GM18870 (cell line): Measurements from ENCODE around the gene AOPEP.

ENCODE experiments used
- ATAC-seq: cut with Tn5 transposase; IDR thresholded peaks from one replicate; pipeline ENCODE4 v1.9.1; 2021; ENCODE audit warnings: moderate library complexity; ENCODE audit not compliant: unreplicated experiment

The AOPEP gene

DNA sequence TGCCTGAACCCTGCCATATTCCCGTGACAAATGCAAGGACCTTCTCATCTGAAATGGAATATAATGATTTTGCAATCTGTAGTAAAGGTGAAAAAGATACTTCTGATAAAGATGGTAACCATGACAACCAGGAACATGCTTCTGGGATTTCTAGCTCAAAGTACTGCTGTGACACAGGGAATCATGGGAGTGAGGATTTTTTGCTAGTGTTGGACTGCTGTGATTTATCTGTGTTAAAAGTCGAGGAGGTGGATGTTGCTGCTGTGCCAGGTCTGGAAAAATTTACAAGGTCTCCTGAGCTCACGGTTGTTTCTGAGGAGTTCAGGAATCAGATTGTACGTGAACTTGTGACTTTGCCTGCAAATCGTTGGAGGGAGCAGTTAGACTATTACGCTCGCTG lies 33.5 kb downstream of the AOPEP start:
- ATAC-seq, result no peak

- no peak for ATAC-seq
Measured at GRCh38 chr9:94760660-94761059, 34.2 kb downstream of the AOPEP start.

DNA sequence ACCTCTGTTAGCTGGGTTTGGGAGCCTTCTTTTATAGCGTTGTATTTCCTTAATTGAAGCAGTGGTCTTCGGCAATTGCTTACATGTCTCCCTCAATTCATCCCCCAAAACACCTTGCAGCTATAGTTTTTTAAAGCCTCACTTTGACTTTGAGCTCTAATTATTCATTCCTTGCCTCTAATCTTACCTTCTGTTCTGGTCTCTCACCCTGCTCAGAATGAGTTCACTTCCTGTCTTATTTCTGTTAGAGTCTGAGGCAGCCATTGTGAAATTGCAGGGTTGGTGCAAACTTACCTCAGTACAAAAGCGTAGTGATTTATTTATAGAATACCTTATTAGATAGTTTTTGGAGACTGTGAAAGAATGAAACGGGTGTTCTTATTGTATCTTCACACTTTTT lies 35.0 kb downstream of the AOPEP start:
- no peak for ATAC-seq

DNA sequence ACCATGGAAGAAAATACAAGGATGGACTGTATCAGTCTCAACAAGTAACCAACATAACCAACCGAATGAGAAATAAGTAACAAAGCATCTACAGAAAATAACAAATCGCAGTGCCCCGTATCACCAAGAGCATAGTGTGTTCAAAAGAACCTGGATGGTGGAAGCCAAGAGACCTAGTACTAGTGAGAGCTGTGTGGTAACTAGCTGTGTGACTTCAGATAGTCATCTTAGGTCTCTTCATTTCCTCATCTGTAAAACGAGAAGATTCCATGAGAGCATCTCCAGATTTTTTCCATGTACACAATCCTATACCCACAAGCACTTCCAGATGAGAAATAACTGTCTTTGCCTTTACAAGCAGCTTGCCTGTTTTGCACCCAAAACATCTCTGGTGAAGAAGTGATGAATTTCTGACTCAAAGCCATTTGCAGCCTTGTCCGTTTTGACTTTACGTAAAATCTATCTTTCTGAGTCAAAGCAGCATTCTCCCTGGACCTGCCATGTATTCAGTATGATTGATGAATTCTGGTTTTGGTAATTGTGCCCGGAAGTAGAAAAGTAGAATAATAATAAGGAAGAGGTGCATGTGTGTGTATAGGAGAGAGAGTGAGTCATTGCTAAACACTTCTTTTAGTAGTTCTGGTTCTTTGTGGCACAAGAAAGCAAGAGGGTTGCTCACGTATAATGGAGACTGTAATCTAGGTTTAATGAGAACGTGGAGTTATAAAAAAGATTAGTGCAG lies 41.0 kb downstream of the AOPEP start:
- no peak for ATAC-seq

- ATAC-seq, result no peak
Measured at GRCh38 chr9:94768766-94769165, 42.3 kb downstream of the AOPEP start.

GRCh38 chr9:94770334-94770733 lies 43.8 kb downstream of the AOPEP start:
- no peak for ATAC-seq

DNA sequence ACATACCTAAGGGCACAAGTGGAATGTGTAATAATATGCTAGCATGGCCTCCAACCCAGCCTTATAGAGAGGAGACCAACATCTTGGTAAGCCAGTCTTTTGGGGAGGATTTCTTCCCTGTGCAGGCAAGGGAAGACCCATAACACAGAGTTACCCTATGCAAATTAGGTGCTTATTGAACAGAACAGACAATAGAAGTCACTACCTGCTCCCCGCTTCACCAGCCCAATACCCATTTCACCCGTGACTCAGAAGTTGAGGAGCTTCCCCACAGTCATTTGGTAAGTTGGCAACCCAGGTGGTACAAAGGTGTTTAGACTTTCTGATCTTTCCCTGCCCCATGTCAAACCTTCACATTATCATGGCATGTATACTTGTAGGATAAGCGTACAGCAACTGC lies 44.6 kb downstream of the AOPEP start:
- no peak for ATAC-seq

DNA sequence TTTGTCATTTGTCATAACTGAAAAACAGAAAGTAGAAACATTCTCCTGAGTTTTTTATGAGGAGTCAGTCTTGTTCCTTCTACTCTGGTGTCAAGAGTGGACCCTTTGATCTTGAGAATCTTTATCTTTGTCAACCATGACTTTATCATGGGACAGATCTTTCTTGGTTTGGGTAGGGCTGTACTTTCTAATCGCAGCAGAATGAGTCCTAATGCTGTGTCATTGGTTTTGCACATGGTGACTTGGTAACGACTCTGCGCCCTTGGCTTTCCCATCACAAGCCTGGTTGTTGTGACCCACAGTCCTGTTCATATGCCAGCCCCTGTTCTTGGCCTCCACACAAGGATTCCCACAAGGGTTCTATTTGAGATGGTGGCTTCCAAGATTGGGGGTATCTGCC lies 45.6 kb downstream of the AOPEP start:
- ATAC-seq, result no peak

- ATAC-seq, result no peak
Measured at GRCh38 chr9:94772639-94773303, 46.3 kb downstream of the AOPEP start.

DNA sequence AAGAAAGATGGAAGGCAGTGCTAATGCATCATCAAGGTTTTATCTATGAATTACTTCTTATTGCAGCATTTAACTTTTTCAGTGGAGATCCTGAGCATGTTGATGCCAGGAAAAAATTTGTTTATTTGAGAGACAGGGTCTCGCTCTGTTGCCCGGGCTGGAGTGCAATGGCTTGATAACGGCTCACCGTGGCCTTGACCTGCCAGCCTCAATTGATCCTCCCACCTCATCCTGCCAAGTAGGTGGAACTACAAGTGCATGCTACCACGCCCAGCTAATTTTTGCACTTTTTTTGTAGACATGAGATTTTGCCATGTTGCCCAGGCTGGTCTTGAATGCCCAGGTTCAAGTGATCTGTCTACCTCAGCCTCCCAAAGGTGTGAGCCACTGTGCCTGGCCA lies 47.2 kb downstream of the AOPEP start:
- no peak for ATAC-seq

DNA sequence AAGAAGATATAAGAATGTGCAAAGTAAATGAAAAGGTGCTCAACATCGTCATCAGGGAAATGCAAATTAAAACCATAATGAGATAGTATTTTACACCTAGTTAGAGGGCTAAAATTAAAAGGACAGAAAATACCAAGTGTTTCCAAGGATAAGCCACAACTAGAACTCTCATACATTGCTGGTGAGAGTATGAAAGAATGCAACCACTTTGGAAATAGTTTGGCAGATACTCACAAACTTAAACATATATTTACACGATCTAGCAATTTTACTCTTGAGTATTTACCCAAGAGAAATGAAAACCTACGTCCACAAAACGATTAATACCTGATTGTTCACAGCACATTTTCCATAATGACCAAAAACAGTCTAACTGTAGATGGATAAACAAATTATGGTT lies 51.5 kb downstream of the AOPEP start:
- no peak for ATAC-seq

DNA sequence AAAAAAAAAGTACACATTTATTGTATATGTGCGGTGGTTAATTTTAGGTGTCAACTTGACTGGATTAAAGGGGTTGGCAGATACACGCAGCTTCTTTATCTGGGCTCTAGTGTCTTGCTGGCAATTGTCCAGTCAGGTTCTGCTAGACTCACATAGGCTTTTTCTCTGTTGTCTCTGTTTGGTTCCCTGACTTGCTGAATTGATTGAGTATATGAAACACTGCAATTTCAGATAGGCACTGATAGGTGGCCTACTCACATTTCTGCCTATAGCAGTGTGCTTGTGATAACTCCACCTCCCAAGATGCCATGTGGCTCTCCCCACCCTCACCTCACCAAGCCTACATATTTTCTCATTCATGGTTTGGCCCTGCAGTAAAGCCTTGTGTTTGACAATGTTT lies 52.5 kb downstream of the AOPEP start:
- no peak for ATAC-seq

DNA sequence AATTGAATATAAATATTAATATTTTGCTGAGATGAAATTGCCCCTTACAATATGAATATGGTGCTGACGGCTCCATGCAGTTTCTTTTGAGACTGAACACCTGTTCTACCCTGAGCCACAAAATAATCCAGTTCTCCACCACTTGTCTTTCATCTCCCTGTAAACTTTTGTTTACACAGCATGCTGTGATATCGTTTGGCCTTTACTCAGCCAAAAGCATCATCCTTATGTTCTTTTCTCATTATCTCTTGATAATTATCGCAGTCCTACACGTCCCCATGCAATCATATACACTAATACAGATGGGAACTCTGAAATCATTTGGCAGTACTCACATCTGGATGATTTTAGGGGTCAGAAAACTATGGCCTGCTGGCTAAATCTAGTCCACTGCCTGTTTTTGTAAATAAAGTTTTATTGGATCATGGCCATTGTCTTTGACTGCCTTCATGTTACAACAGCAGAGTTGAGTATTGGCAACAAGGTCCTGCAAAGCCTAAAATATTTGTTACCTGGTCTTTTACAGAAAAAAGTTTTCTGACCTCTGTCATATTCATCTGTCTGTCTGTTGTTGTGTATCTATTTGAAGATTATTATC lies 53.3 kb downstream of the AOPEP start:
- ATAC-seq, result no peak

DNA sequence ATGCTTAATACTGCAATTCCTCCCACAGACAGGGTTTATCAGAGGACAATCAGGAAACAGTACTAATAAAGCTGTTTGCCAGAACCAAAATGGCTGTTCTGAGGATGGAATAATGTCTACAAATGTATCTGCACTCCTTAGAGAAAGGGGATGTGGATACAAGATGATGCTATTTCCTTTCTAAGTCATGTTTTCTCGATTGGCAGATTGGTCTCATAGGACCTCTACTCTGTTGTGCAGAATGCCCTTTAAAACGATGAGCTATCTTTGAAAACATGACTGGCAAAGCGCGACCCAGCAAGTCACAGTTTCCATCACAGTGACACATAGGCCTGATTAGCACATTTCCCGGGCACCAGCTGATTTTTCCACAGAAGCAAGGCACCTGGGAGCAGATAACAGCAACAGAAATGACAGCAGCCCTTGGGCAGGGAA lies 54.0 kb downstream of the AOPEP start:
- no peak for ATAC-seq

- no peak for ATAC-seq
Measured at GRCh38 chr9:94782355-94783101, 56.0 kb downstream of the AOPEP start.

DNA sequence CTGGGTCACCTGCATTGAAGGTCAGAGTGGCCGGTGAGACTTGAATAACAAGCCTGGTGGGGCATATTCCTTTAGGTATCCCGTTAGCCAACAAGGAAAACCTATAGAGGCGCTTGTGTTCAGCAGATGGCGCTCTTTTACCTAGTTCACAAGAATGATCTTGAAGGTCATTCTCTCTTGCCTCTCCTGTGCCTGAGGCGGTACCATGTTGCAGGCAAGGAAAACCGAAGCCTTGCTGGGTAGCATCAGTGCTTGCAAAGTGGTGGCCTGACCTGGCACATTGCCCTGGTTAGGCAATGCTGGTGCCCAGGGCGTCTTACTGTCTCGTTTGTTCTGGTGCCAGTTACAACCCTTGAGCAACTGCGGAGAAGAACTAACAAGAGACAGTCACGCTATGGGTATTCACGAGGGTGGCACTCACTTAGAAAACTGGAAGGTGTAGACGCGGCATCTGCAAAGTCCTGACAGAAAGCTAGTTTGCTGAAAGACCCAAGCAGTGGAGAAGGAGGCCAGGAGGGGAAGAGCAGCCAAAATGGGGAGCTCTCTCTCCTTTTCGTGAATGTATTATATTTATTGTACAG lies 56.7 kb downstream of the AOPEP start:
- ATAC-seq, result no peak

DNA sequence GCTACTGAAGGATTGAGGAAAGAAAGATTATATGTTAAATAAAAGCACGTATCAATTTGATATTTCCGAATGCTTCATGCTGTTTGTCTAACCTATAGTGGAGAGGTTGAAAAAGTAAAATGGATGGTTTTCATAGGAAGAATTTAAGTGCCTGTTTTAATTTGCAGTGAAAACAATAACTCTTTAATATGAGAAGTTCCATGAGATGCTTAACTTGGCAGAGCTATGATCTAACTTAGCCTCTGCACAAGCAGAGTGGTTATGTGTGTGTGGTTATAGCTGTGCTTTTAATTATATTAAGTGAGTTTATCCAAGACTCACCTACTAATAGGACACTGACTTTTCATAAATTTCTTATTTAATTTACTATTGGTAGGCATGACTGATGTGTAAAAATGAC lies 57.4 kb downstream of the AOPEP start:
- ATAC-seq, result no peak

GRCh38 chr9:94785215-94786169 lies 59.0 kb downstream of the AOPEP start:
- no peak for ATAC-seq

DNA sequence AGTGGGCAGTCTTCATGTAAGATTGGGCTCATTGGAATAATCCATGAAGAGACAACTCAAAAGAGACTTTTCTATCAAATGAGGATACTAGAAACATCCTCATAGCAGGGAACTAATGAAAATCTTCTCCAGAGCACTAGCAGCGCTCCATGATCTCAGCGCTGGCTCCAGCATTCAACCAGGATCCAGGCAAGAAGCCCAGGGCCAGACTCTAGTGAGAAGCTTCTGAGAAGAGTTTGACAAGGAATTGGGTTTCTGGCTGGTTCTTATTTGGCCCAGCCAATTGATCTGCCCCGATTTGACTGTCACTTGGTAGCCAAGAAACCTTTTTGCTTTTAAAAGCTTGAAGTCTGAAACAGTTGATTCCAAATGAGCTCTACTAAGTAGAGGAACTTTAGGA lies 60.1 kb downstream of the AOPEP start:
- no peak for ATAC-seq

DNA sequence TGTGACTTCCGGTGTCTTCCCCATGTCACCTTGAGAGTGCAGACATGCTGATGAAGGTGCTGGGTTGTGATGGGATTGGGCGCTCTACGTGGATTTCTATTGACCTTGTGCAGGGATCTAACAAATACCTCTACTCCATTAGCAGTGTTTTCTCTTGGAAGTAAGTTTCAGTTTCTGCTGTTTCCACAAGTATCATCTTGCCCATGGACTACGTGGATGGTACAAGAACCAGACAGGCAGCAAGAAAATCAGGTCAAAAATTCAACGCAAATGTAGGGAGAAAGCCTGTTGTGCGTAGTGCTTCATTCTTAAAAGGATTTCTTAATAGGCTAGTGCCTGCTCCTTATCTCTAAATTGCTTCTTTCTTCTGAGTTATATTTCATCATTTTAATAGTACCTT lies 60.8 kb downstream of the AOPEP start:
- no peak for ATAC-seq
